Activated CD4-positive, alpha-beta T cell treated with anti-CD3 and anti-CD28 coated beads, Interleukin-2, amount 10 ng/mL, durations not matched to agents 7 days and 5 days (primary cell): ENCODE results near the gene HEMK1. TPM values are rescaled to one million over a fixed set of nuclear protein-coding genes. Genes with fewer than 3 reads are reported as not detected.

ENCODE experiments used
- CTCF ChIA-PET: fragments of 350-600 bp; sonication (Branson Sonifier 250); formaldehyde crosslinking; loops from one replicate; lab custom pipeline; 2021; ENCODE audit warnings: antibody characterized with exemption; lab: Charles Lee
- POLR2A ChIA-PET: fragments of 350-600 bp; sonication (Branson Sonifier 250); formaldehyde crosslinking; loops from one replicate; lab custom pipeline; 2021; ENCODE audit warnings: antibody characterized with exemption; lab: Charles Lee
- DNase-seq: peaks from one replicate; pipeline ENCODE4 v3.0.0-alpha.2; 2020
- H3K27ac Mint-ChIP-seq: one replicate; pipeline ENCODE4 v1.8.0; 2021; ENCODE audit warnings: mild to moderate bottlenecking, moderate library complexity, mixed read lengths
- H3K27me3 Mint-ChIP-seq: one replicate; pipeline ENCODE4 v1.8.0; 2021; ENCODE audit warnings: mixed read lengths
- H3K36me3 Mint-ChIP-seq: one replicate; pipeline ENCODE4 v1.8.0; 2021; ENCODE audit warnings: low read depth, mixed read lengths
- H3K4me1 Mint-ChIP-seq: one replicate; pipeline ENCODE4 v1.8.0; 2021; ENCODE audit warnings: mixed read lengths
- H3K4me3 Mint-ChIP-seq: one replicate; pipeline ENCODE4 v1.8.0; 2021; ENCODE audit warnings: mild to moderate bottlenecking, moderate library complexity, mixed read lengths
- H3K9me3 Mint-ChIP-seq: one replicate; pipeline ENCODE4 v1.8.0; 2021; ENCODE audit warnings: mixed read lengths
- total RNA-seq, 2 experiments: library from RNA; stranded (reverse); gene quantifications; one replicate each; pipeline ENCODE4 v1.2.3, GENCODE V29; 2021

The HEMK1 gene
- total RNA-seq, 2 experiments from 2014 or later, result 42.3 to 49.0 TPM

- Mint-ChIP-seq H3K4me3 (no peak overlapping the region), H3K27ac (peak overlapping the region; percentile 88), H3K27me3 (no peaks in the 10 kb centered on the region), H3K9me3 (no peaks in the 10 kb centered on the region), H3K4me1 (peaks cover 84% of the 10 kb centered on the region), H3K36me3 (peaks cover 81% of the 10 kb centered on the region)
- ChIA-PET POLR2A (no interaction called here), CTCF (interaction anchor here (0.9 to 17.2 kb wide), 6 partner anchors 8 to 919 kb away, joined by 3 to 284 read pairs (median 8); partner anchors contain the start of gene MAPKAPK3)
- no peak for DNase-seq
Measured at GRCh38 chr3:50582083-50582482, 12.8 kb downstream of the HEMK1 start.

- peaks cover 69% of the 10 kb centered on the region for H3K36me3 Mint-ChIP-seq
- H3K9me3 Mint-ChIP-seq, result no peaks in the 10 kb centered on the region
- H3K4me3 Mint-ChIP-seq, result no peak overlapping the region
- POLR2A ChIA-PET, result interaction anchor here (0.6 to 1.0 kb wide), 2 partner anchors 9 to 94 kb away, joined by 4 to 6 read pairs; no protein-coding TSS in a partner anchor
- peaks cover 86% of the 10 kb centered on the region for H3K4me1 Mint-ChIP-seq
- H3K27me3 Mint-ChIP-seq, result no peaks in the 10 kb centered on the region
- CTCF ChIA-PET, result interaction anchor here (0.6 to 17.2 kb wide), 3 partner anchors 6 to 30 kb away, joined by 3 to 284 read pairs (median 7); no protein-coding TSS in a partner anchor
- no peak for DNase-seq
- H3K27ac Mint-ChIP-seq, result peak overlapping the region; percentile 85
Measured at GRCh38 chr3:50583897-50584296, 14.6 kb downstream of the HEMK1 start.

GRCh38 chr3:50584391-50584790, 15.1 kb downstream of the HEMK1 start:
- Mint-ChIP-seq H3K36me3 (peaks cover 64% of the 10 kb centered on the region), H3K9me3 (no peaks in the 10 kb centered on the region), H3K27me3 (no peaks in the 10 kb centered on the region), H3K27ac (peak overlapping the region; percentile 12), H3K4me1 (peaks cover 85% of the 10 kb centered on the region), H3K4me3 (no peak overlapping the region)
- ChIA-PET POLR2A (no interaction called here), CTCF (interaction anchor here (0.6 to 17.2 kb wide), 3 partner anchors 5 to 30 kb away, joined by 3 to 284 read pairs (median 7); no protein-coding TSS in a partner anchor)
- no peak for DNase-seq

- Mint-ChIP-seq H3K36me3 (peaks cover 47% of the 10 kb centered on the region), H3K4me3 (no peak overlapping the region), H3K27ac (peak overlapping the region; percentile 60), H3K9me3 (no peaks in the 10 kb centered on the region), H3K27me3 (no peaks in the 10 kb centered on the region), H3K4me1 (peaks cover 85% of the 10 kb centered on the region)
- ChIA-PET CTCF (interaction anchor here (1.2 to 11.1 kb wide), 5 partner anchors 8 to 29 kb away, joined by 4 to 284 read pairs (median 76); partner anchors contain the start of genes C3orf18, CISH, HEMK1 and MAPKAPK3), POLR2A (interaction anchor here (1.4 to 7.3 kb wide), 2 partner anchors 16 to 17 kb away, joined by 3 to 76 read pairs; no protein-coding TSS in a partner anchor)
- DNase-seq, result no peak
Measured at GRCh38 chr3:50585919-50586762, 16.8 kb downstream of the HEMK1 start.

- peak overlapping the region; percentile 96 for H3K27ac Mint-ChIP-seq
- CTCF ChIA-PET, result interaction anchor here (2.6 to 11.1 kb wide), 4 partner anchors 11 to 28 kb away, joined by 8 to 284 read pairs (median 144); partner anchors contain the start of genes C3orf18, CISH, HEMK1 and MAPKAPK3
- no peaks in the 10 kb centered on the region for H3K27me3 Mint-ChIP-seq
- H3K4me1 Mint-ChIP-seq, result peaks cover 85% of the 10 kb centered on the region
- POLR2A ChIA-PET, result interaction anchor here (1.0 to 7.3 kb wide), 3 partner anchors 14 to 16 kb away, joined by 3 to 76 read pairs (median 3); no protein-coding TSS in a partner anchor
- no peak overlapping the region for H3K4me3 Mint-ChIP-seq
- no peaks in the 10 kb centered on the region for H3K9me3 Mint-ChIP-seq
- DNase-seq, result no peak
- peaks cover 41% of the 10 kb centered on the region for H3K36me3 Mint-ChIP-seq
Measured at GRCh38 chr3:50586763-50587070, 17.4 kb downstream of the HEMK1 start.

- peaks cover 86% of the 10 kb centered on the region for H3K4me1 Mint-ChIP-seq
- no peak for DNase-seq
Measured at GRCh38 chr3:50587373-50587772, 18.1 kb downstream of the HEMK1 start.

GRCh38 chr3:50587806-50588758, 18.8 kb downstream of the HEMK1 start:
- Mint-ChIP-seq H3K36me3 (peaks cover 32% of the 10 kb centered on the region), H3K4me3 (peak overlapping the region; percentile 45), H3K27me3 (no peaks in the 10 kb centered on the region), H3K9me3 (no peaks in the 10 kb centered on the region), H3K4me1 (peaks cover 89% of the 10 kb centered on the region), H3K27ac (peak overlapping the region; percentile 96)
- ChIA-PET CTCF (interaction anchor here (2.6 to 11.1 kb wide), 4 partner anchors 10 to 27 kb away, joined by 8 to 284 read pairs (median 144); partner anchors contain the start of genes C3orf18, CISH, HEMK1 and MAPKAPK3), POLR2A (interaction anchor here (1.0 to 7.3 kb wide), 6 partner anchors 14 to 25 kb away, joined by 3 to 76 read pairs (median 4); partner anchors contain the start of gene CISH)
- peak; percentile 71 for DNase-seq

More at GRCh38 chr3:50587373-50587772, 18.1 kb downstream of the HEMK1 start:
- H3K27ac Mint-ChIP-seq, result peak overlapping the region; percentile 96
- no peaks in the 10 kb centered on the region for H3K27me3 Mint-ChIP-seq
- ChIA-PET POLR2A (interaction anchor here (1.0 to 7.3 kb wide), 4 partner anchors 14 to 26 kb away, joined by 3 to 76 read pairs (median 3); no protein-coding TSS in a partner anchor), CTCF (interaction anchor here (2.6 to 11.1 kb wide), 4 partner anchors 11 to 27 kb away, joined by 8 to 284 read pairs (median 144); partner anchors contain the start of genes C3orf18, CISH, HEMK1 and MAPKAPK3)
- H3K4me3 Mint-ChIP-seq, result peak overlapping the region; percentile 31
- H3K9me3 Mint-ChIP-seq, result no peaks in the 10 kb centered on the region
- H3K36me3 Mint-ChIP-seq, result peaks cover 37% of the 10 kb centered on the region

- peak overlapping the region; percentile 96 for H3K27ac Mint-ChIP-seq
- peaks cover 92% of the 10 kb centered on the region for H3K4me1 Mint-ChIP-seq
- no peaks in the 10 kb centered on the region for H3K9me3 Mint-ChIP-seq
- no peak for DNase-seq
- ChIA-PET CTCF (interaction anchor here (0.7 to 11.1 kb wide), 5 partner anchors 13 to 910 kb away, joined by 3 to 284 read pairs (median 76); partner anchors contain the start of genes C3orf18, CISH, HEMK1 and MAPKAPK3), POLR2A (interaction anchor here (0.8 to 7.3 kb wide), 8 partner anchors 10 to 29 kb away, joined by 3 to 76 read pairs (median 4); partner anchors contain the start of gene CISH)
- H3K27me3 Mint-ChIP-seq, result no peaks in the 10 kb centered on the region
- peak overlapping the region; percentile 70 for H3K4me3 Mint-ChIP-seq
- peaks cover 24% of the 10 kb centered on the region for H3K36me3 Mint-ChIP-seq
Measured at GRCh38 chr3:50588759-50589433, 19.6 kb downstream of the HEMK1 start.

GRCh38 chr3:50591196-50591741, 21.9 kb downstream of the HEMK1 start:
- POLR2A ChIA-PET, result interaction anchor here (0.7 to 7.3 kb wide), 9 partner anchors 12 to 25 kb away, joined by 3 to 76 read pairs (median 5); partner anchors contain the start of genes CISH and HEMK1
- CTCF ChIA-PET, result interaction anchor here (0.6 to 11.1 kb wide), 12 partner anchors 8 to 879 kb away, joined by 3 to 284 read pairs (median 4); partner anchors contain the start of genes C3orf18, CISH, CYB561D2 and HEMK1
- Mint-ChIP-seq H3K27ac (peak overlapping the region; percentile 96), H3K4me1 (peaks cover 96% of the 10 kb centered on the region), H3K27me3 (no peaks in the 10 kb centered on the region), H3K9me3 (no peaks in the 10 kb centered on the region), H3K36me3 (peaks cover 15% of the 10 kb centered on the region), H3K4me3 (peak overlapping the region; percentile 70)
- DNase-seq, result no peak

GRCh38 chr3:50592568-50592967, 23.2 kb downstream of the HEMK1 start:
- ChIA-PET POLR2A (interaction anchor here (1.1 to 7.3 kb wide), 4 partner anchors 11 to 22 kb away, joined by 5 to 76 read pairs (median 8); no protein-coding TSS in a partner anchor), CTCF (interaction anchor here (0.9 to 11.1 kb wide), 5 partner anchors 13 to 40 kb away, joined by 4 to 284 read pairs (median 76); partner anchors contain the start of genes C3orf18, CISH, HEMK1 and MAPKAPK3)
- Mint-ChIP-seq H3K9me3 (no peaks in the 10 kb centered on the region), H3K4me3 (peak overlapping the region; percentile 3), H3K36me3 (peaks cover 14% of the 10 kb centered on the region), H3K27me3 (no peaks in the 10 kb centered on the region), H3K4me1 (peaks cover 86% of the 10 kb centered on the region), H3K27ac (peak overlapping the region; percentile 96)
- DNase-seq, result no peak
